Fibroblast of skin of abdomen (primary cell): ENCODE data around the gene SEC24D. TPM values are rescaled to one million over a fixed set of nuclear protein-coding genes. Genes with fewer than 3 reads are reported as not detected.
"Not testable (repeated sequence)": the region's sequence is repeated elsewhere in the genome, so short reads cannot be mapped to it uniquely, and the experiment has no call there.

Experiments
- DNase-seq: peaks from one replicate; pipeline ENCODE4 v3.0.0-alpha.2; 2013
- polyA plus RNA-seq, 2 experiments: library from polyadenylated mRNA; unstranded; fragments of 120-200 nt; gene quantifications; one replicate each; pipeline ENCODE4 v1.2.1, GENCODE V29; 2013; ENCODE audit not compliant: insufficient read length in 2 of 2

The SEC24D gene
- 158 TPM for polyA plus RNA-seq (2013, experiment 1 of 2; ENCODE audit: insufficient read length)
- 155 TPM for polyA plus RNA-seq (2013, experiment 2 of 2; ENCODE audit: insufficient read length)

DNA sequence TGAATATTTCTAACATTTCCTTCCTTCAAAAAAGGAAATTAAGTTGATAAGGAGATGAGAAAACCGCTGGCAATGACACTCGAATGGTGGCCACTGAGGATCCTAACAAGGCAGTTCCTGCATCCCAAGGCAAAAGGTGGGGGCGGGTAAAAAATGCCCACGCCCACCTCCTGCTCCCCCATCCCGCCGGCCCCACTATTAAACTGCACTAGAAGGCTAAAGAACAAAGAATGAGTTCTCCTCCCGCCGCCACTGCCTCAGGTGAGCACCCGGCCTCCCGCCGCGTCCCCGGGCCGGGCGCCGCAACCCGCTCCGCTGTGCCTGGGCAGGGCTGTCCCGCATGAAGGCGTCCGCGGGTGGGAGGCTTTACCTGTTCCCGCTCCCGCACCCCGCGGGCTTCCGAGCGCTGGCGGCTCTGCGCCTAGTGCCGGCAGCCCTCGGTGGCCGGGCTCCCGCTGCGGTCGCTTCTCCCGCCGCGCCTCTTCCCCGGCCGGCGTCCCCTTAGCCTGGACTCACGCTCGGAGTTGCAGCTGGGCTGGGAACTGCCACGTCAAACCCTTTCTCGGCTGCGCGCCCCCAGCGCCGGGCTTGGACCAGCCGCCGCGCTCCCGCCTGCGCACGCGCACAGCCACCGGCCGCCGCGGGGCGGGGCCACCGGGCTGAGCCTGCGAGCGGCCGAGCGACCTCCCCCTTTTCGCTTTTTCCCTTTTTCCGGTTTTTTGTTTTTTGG lies at the start of gene SEC24D:
Gene SEC24D, minus strand, starts transcription at position 556 of the 730 bp plus-strand sequence. CDS start 2,430 bp downstream, outside the sequence.
- peak; percentile 90 for DNase-seq

- no peak for DNase-seq
Measured at GRCh38 chr4:118884716-118885115, 48.8 kb upstream of the SEC24D start.

- no peak for DNase-seq
Measured at GRCh38 chr4:118883861-118884260, 47.9 kb upstream of the SEC24D start.

DNA sequence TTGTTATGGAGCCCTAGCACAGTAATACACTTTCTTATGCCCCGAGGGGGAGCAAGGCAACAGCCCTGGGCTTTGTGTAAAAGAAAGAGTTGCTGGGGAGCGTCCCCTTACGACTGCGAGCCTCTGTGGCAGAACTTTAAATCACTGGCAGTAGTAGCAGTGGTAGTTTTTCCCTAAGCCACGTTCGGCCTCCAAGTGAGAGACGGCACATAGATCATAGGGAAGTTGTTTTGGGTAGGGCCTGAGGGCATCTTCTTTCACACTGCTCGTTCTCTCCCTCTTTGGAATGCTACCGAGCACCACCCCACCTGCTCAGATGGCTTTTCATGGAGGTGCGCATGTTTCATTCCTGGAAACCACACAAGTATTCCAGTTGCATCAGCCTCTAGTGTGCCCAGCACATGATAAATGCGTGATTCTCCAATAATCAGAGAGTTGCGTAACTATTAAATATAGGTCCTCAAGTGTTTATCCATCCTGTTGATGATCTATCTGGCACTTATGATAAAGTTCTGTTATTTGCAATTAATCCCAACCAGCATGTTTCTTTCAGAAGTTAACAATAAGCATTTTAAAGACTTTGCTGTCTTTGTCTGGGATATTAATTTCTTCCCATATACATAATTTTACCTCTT lies 45.7 kb upstream of the SEC24D start:
- no peak for DNase-seq

DNA sequence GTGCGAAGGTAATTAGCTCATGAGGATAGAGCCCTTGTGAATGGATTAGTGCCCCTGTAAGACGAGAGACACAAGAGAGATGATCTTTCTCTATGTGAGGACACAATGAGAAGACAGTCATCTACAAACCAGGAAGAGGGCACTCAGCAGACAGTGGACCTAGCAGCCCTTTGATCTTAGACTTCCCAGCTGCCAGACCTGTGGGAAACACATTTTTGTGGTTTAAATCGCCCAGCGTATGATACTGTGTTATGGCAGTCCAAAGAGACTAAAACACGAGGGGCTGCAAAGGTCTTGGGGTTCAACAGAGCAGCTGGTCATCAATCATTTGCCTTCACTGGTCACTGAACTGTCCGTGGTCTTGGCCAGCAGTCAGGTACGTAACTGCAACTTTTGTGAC lies 43.5 kb upstream of the SEC24D start:
- no peak for DNase-seq

- DNase-seq = not testable (repeated sequence)
Measured at GRCh38 chr4:118878507-118878906, 42.6 kb upstream of the SEC24D start.

DNA sequence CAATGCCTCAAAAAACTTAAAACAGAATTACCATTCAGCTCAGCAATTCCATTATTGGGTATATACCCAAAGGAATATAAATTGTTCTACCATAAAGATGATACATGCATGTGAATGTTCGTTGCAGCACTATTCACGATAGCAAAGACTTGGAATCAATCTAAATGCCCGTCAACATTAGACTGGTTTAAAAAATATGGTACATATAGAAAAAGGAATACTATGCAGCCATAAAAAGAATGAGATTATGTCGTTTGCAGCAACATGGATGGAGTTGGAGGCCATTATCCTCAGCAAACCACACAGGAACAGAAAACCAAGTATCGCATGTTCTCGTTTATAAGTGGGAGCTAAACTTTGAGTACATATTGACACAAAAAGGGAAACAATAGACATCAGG lies 41.9 kb upstream of the SEC24D start:
- no peak for DNase-seq

GRCh38 chr4:118872181-118872580 lies 36.3 kb upstream of the SEC24D start:
- no peak for DNase-seq

DNA sequence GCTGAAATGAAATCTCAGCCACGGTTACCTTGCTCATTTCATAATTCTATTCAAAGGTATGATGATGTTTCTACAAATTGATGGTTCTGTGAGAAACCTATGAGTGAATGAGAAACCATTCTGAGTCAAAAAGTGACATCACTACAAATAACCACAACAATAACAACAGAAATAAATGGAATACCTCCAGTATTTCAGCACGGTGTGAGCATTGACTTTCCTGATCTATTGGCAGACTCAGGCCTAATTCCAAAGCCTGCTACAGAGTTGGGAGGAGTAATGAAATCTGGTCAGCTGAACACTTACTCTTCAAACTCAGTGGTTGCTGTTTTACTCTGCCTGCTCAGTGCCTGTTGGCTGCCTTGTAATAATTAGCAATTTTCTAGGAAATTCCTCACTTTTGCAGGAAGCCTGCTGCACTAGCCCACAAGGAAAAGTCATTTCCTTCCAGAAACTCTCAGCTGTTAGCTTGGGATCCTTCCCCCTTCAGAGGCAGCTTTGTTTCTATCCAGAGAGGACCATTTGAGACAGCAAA lies 33.9 kb upstream of the SEC24D start:
- peak; percentile 62 for DNase-seq

DNA sequence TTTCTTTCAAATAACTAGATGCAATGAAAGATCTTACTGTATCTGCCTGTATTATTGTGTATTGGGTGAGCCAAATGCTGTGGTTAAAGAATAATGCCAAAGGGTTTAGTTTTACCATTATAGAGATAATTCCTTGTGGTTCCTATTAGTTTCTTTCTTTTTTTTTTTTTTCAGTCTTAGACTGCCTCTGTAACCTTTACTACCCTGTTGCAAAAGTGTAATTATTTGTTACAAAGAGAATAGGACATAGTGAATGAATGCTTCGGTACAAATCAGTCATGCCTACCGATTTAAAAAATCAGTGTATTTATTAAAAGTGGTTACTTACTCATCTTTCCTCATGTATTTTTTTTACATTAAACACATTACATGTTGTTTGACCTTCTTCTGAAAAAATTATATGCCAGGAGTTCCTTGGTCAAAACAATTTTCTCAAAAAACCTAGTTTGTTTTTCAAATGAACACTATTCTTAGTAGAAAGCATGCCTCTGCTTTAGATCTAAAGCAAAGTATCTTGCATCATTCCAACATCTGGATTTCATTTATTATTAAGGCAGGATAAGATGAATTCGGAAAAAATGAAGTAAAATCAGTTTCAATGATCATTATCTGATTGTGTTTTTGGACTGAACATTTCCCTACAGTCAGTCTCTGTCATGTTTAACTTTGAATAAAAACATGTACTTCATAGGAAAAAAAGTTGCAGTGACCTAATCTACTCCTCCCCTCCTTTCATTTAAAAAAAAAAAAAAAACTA lies 31.6 kb upstream of the SEC24D start:
- peak; percentile 70 for DNase-seq

GRCh38 chr4:118866442-118866841 lies 30.5 kb upstream of the SEC24D start:
- DNase-seq = no peak

GRCh38 chr4:118865091-118865708 lies 29.3 kb upstream of the SEC24D start:
- peak; percentile 55 for DNase-seq

DNA sequence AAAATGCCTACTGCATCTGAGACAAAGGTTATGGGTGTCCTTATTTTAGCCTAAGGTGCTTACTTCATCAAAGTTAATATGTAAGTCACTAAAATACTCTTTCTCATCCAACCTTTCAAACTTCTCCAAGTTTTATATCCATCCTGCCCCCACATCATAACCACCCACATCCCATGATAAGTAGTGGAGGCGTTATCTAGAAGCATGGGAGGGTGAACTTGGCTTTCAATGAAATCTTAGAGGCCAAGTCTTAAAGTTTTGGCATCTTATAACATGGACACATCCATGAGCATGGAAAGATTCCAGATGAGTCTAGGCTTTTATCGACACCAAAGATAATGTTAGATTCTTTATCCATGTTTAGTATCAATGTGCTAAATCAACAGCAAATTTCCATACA lies 22.9 kb upstream of the SEC24D start:
- DNase-seq = no peak

- DNase-seq = no peak
Measured at GRCh38 chr4:118857760-118858159, 21.8 kb upstream of the SEC24D start.

GRCh38 chr4:118850488-118851173 lies 14.7 kb upstream of the SEC24D start:
- DNase-seq = no peak

GRCh38 chr4:118849867-118850487 lies 14.1 kb upstream of the SEC24D start:
- DNase-seq = no peak

DNA sequence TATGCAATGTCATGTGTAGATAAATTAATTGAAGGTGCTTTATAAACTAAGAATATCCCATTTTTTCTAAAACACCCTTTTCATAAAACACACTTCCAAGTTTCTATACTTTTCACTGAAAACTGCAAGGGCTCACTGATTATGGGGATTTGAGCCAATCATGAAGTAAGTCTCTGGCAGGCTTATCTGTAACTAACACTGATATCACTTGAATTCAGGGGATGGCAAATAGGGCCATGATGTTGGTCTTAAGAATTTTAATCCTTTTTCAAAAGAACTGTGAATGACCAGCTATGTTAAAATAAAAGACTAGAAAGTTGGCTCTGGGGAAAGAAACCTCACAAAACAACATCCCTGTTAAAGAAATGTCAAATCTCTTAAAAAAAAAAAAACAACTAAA lies 13.0 kb upstream of the SEC24D start:
- DNase-seq = no peak

DNA sequence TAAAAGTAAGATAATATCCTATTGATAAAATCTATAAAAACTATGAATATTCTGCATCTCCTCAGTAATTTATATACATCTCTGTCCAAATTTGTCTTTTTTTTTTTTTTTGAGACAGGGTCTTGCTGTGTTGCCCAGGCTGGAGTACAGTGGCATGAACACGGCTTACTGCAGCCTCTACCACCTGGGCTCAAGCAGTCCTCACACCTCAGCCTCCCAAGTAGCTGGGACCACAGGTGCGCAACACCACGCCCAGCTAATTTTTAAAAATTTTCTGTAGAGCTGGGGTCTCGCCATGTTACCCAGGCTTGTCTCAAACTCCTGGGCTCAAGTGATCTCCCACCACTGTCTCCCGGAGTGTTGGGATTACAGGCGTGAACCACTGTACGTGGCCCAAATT lies 12.3 kb upstream of the SEC24D start:
- no peak for DNase-seq

DNA sequence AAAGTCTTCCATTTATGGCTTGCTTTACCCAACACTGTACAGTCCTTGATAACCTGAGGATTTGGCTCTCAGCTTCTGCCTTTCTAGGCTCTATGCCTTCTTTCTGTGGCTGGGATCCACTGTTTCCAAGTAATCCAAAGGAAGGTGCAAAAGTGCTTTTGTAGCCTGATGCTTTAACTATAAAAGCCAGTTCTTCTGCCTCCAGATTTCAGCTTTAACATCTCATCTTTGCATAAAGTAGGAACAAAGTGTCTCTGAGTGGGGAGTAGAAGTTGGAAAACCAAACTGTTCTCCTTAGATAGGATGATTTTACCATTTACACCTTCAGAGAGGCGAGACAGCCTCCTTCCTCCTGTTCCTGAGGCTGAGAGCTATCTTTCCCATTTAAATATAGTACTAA lies 11.1 kb upstream of the SEC24D start:
- DNase-seq = no peak

GRCh38 chr4:118845552-118846050 lies 9.7 kb upstream of the SEC24D start:
- DNase-seq = no peak

DNA sequence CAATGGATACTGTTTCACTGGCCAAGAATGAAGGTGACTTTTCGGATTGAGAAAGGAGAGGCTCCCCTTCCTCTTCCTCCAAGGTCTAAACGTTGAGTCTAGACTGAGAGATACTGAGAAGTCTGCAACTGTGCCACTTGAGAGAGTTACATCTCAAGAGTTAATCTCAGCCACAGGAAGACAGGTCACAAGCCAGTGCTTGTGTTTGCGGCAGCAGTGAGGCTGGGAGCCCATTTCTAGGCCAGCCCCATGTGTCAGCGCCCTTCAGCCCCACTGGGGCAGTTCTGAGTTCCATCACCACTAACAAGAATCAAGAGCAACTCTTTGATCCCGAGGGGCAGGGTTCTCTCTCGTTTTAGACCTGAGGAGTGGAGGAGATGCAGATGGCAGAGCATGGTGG lies 7.3 kb upstream of the SEC24D start:
- DNase-seq = no peak
